ENCODE results near the gene THAP12. TPM values are rescaled to one million over a fixed set of nuclear protein-coding genes. Genes with fewer than 3 reads are reported as not detected.

Gene THAP12
- total and polyA plus RNA-seq, 2 of the 13 experiments (the other 11 are each of a cell fraction or from before 2014, with no cell fraction given) = 18.8 to 51.3 TPM

GRCh38 chr11:76313271-76313670 is 67.7 kb downstream of the THAP12 start:
- Histone ChIP-seq H3K79me2 (ENCODE audit: insufficient read depth, low read length) (no peaks in the 10 kb centered on the region), H4K20me1 (ENCODE audit: insufficient read depth, low read length) (no peaks in the 10 kb centered on the region), H3K9ac (ENCODE audit: insufficient read depth, low read depth, low read length) (no peak overlapping the region), H3K4me1 (ENCODE audit: insufficient read depth, low read length) (peaks cover 13% of the 10 kb centered on the region), H3K4me2 (ENCODE audit: low read depth, low read length) (no peak overlapping the region), H3K9me3 (ENCODE audit: low read length) (no peaks in the 10 kb centered on the region), H3K4me3 (replicated peaks in 1 of 3; ENCODE audit: insufficient read depth in 1 of 3, low read depth in 2 of 3, low read length in 3 of 3) (no peak overlapping the region), H3K27me3 (ENCODE audit: control insufficient read depth in 1 of 2, insufficient read depth in 2 of 2, low read length in 2 of 2) (peaks cover 5 to 45% of the 10 kb centered on the region in 2 experiments; a peak in 4 of 5 replicates), H2AFZ (ENCODE audit: low read length) (no peak overlapping the region), H3K36me3 (replicated peaks in 1 of 2; ENCODE audit: control insufficient read depth in 1 of 2, insufficient read depth in 2 of 2, low read length in 2 of 2) (no peaks in the 10 kb centered on the region), H3K27ac (ENCODE audit: extremely low read length, insufficient read depth, low read length) (no peak overlapping the region)
- 52% methylated on average over 3 of the region's 3 CpGs for WGBS (ENCODE audit: low lambda C conversion rate)
- intact Hi-C loops (cut with micrococcal nuclease; ENCODE audit: unreplicated experiment) (no loop called here), in situ Hi-C loops (cut with HindIII; ENCODE audit: extremely low pct_ligation_motif_present, low pct_unique_long_range_greater_than_20kb) (no loop called here)
- ChIA-PET CTCF (ENCODE audit: low intra/inter-chr PET ratio, low total read pairs) (no interaction called here), POLR2A (no interaction called here)
- DNase-seq (ENCODE audit: low spot score) (no peak), ATAC-seq (no peak), FAIRE-seq (no peak)
- BruUV-seq (replicated peaks) = no TSS peak
- no peak for TF ChIP-seq ATM (IDR thresholded peaks at IDR 0.05; ENCODE audit: borderline replicate concordance)
- no peak for TF ChIP-seq CSRNP1 (CRISPR knock-in tag; IDR thresholded peaks at IDR 0.05)
- no peak for TF ChIP-seq ZNF547 (CRISPR knock-in tag; IDR thresholded peaks at IDR 0.05)
- no peak for TF ChIP-seq ZNF501 (CRISPR knock-in tag; IDR thresholded peaks at IDR 0.05)
- TF ChIP-seq ZNF232 (CRISPR knock-in tag; IDR thresholded peaks at IDR 0.05; ENCODE audit: borderline replicate concordance) = no peak
- no peak for TF ChIP-seq RBAK (CRISPR knock-in tag; IDR thresholded peaks at IDR 0.05)
- no peak for TF ChIP-seq TRIM24 (CRISPR knock-in tag; IDR thresholded peaks at IDR 0.05)
- no peak for TF ChIP-seq UBTF (CRISPR knock-in tag; IDR thresholded peaks at IDR 0.05)
- TF ChIP-seq TEF (CRISPR knock-in tag; IDR thresholded peaks at IDR 0.05) = no peak
- no peak for TF ChIP-seq ZFP37 (CRISPR knock-in tag; IDR thresholded peaks at IDR 0.05; ENCODE audit: borderline replicate concordance)
- TF ChIP-seq BHLHE40 (IDR thresholded peaks at IDR 0.05; ENCODE audit: low read length) = no peak
- TF ChIP-seq MEIS1 (CRISPR knock-in tag; IDR thresholded peaks at IDR 0.05; ENCODE audit: borderline replicate concordance) = no peak
- no peak for TF ChIP-seq ZNF274 (CRISPR knock-in tag; IDR thresholded peaks at IDR 0.05)
- no peak for TF ChIP-seq ZBTB33 (CRISPR knock-in tag; IDR thresholded peaks at IDR 0.05)
- TF ChIP-seq ZNF317 (CRISPR knock-in tag; IDR thresholded peaks at IDR 0.05) = no peak
- TF ChIP-seq MLLT10 (CRISPR knock-in tag; IDR thresholded peaks at IDR 0.05) = no peak
- no peak for TF ChIP-seq THAP11 (CRISPR knock-in tag; IDR thresholded peaks at IDR 0.05)

Data from HepG2 (cell line).